Stimulated activated CD4-positive, alpha-beta T cell treated with anti-CD3 and anti-CD28 coated beads, Interleukin-1b, Interleukin-23, amount 100 ng/mL, for 1 hour (primary cell): Measurements from ENCODE around the gene MTM1.

ENCODE experiments used
- DNase-seq, 2 donors: peaks; one replicate each; pipeline ENCODE4 v3.0.0-alpha.2; 2020; ENCODE audit warnings: low read depth in 2 of 2

The MTM1 gene

GRCh38 chrX:150602743-150603142 is 34.3 kb downstream of the MTM1 start:
- no peak for DNase-seq

DNA sequence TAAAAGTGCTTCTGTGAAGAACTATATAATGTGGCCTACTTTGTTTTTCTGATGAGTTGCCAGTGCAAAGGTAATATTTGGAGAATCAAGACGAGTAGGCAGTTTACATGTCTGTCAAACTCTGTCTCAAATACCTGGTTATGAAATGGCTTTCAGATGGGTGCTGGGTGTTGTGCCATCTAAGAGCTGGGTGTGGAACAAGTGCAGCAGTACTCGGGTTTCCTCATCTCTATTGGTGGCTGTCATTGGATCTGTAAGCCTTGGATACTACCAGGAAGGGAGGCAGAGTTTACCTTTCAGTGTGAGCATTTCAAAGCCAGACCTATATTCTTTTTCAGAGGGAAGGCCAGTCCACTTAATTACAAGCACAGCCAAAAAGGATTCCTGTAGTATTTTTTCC is 37.2 kb downstream of the MTM1 start:
- DNase-seq, result no peak

GRCh38 chrX:150607201-150607600 is 38.8 kb downstream of the MTM1 start:
- DNase-seq, result no peak

GRCh38 chrX:150610043-150610442 is 41.6 kb downstream of the MTM1 start:
- DNase-seq, result no peak

GRCh38 chrX:150610446-150610845 is 42.0 kb downstream of the MTM1 start:
- DNase-seq, result no peak

DNA sequence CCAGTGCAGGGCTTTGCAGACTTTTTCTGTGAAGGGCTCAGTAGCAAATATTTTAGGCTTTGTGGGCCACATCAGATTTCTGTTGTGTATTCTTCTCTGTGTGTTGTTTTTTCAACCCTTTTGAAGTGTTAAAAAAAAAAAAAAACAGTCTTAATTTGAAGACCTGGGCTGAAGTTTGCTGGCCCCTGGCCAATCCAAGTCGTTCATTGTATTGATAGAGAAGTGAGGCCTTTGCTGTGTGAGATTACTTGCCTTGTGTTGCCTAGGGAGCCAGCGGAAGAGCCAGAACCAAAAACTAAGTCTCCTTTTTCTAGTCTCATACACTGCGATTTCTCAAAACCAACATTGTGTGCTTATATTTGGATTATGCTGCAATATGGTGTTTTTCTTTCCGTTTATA is 46.9 kb downstream of the MTM1 start:
- no peak for DNase-seq

GRCh38 chrX:150616179-150616862 is 47.9 kb downstream of the MTM1 start:
- no peak for DNase-seq

DNA sequence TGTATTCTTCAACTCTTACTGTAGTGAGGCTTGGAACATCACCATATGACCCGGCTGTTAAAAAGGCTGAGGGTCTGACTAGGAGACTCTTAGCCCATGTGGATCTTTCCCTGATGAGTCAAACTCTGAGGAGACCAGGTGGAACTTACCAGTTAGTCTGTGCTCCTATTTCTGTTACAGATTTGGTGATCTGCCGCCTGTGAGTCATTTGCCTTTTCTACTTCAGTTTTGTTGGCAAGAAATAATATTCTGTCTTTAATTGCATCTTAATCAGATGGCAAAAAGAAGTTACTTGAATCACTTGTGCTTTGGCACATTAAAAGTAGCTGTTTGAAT is 48.4 kb downstream of the MTM1 start:
- no peak for DNase-seq

- DNase-seq, result no peak
Observed at GRCh38 chrX:150621652-150622051, 53.2 kb downstream of the MTM1 start.

DNA sequence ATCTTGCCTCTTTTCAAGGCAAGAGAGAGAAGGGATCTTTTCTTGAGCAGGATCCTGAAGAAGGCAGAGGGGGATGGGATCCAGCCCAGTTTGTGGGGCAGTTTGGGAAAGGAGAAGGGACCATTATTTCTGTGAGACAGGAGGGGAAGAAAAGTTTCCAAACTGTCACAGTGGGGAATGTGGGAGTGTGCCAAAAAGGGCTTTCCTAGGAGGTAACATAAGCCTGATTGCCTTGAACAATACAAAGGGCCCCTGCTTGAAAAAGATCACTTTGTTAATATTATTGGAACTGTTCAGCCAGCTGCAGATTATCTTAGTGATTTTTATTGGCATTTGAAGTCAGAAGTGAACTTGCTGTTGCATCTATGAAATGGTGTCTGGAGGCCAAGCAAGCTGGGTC is 55.2 kb downstream of the MTM1 start:
- no peak for DNase-seq

DNA sequence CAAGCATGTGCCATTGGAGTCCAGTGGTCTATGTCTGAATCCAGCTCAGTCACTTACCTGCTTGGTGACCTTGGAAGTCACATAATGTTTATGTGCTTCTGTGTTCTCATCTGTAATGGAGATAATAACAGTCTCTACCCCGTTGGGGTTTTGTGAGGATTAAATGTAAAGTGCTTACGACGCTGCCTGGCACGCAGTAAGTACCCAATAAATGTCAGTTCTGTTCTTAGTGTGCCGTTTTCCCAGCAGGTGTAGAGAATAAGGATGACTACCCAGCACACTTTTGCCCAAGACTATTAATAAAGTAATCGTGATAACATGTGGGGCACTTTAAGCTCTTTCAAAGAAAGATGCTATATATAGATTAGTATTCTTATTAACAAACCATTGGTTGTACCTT is 56.7 kb downstream of the MTM1 start:
- no peak for DNase-seq

DNA sequence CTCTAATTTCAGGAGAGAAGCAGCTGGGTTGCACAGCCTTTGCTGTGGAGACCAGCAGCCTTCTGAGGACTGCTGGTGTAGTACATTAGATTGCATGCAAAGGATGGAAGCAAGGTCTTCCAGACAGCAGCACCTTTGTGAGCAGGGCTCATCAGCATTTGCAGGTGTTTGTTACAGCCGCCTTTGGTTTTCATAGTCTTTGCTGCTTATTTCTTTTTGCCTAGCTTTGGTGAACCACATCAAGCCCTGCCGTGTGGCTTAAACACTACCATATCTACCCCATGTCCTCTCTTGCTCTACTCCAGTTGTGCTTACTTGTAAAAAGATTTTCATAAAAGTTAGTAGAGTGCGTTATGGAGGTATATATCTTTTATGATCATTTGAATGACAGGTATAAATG is 57.5 kb downstream of the MTM1 start:
- no peak for DNase-seq

GRCh38 chrX:150627957-150628356 is 59.5 kb downstream of the MTM1 start:
- DNase-seq, result no peak

DNA sequence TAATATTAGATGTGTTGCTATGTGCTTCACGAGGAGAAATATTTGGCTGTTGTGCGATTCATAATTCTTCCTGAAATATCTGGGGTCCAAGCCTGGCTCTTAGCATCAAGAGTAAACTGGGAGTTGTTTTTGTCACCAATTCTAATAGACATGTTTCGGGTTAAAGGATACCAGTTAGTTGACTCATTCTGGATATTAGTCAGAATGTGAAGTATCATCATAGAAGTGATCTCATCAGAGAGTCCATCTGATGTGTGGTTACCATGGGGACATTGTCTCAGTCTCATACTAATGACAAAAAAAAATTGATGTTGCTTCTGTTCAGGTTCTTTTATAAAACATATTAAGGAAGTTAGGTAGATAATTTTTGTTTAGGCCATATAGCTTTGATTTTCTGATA is 67.5 kb downstream of the MTM1 start:
- no peak for DNase-seq

GRCh38 chrX:150642423-150642822 is 74.0 kb downstream of the MTM1 start:
- DNase-seq, result no peak

GRCh38 chrX:150643271-150643670 is 74.8 kb downstream of the MTM1 start:
- no peak for DNase-seq

GRCh38 chrX:150643958-150644357 is 75.5 kb downstream of the MTM1 start:
- no peak for DNase-seq

- DNase-seq, result no peak
Observed at GRCh38 chrX:150644422-150644821, 76.0 kb downstream of the MTM1 start.

DNA sequence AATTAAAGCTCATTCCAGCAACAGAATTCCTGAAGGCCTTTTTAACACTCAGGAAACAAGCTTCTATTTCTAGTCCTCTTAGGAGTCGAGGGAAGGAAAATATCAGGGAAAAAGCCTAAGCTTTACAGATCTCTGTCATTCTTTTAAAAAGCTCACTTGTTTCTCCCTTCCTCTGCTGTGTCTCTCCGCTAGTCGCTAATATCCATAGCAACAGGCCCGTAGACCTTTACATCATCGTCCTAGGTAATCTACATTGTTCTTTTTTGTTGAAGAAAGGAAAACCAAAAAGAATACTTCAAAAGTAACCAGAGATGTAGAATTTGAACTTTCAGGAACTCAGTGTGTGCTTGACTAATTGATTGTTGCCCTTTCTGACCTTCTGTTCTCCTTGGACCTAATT is 78.9 kb downstream of the MTM1 start:
- no peak for DNase-seq

DNA sequence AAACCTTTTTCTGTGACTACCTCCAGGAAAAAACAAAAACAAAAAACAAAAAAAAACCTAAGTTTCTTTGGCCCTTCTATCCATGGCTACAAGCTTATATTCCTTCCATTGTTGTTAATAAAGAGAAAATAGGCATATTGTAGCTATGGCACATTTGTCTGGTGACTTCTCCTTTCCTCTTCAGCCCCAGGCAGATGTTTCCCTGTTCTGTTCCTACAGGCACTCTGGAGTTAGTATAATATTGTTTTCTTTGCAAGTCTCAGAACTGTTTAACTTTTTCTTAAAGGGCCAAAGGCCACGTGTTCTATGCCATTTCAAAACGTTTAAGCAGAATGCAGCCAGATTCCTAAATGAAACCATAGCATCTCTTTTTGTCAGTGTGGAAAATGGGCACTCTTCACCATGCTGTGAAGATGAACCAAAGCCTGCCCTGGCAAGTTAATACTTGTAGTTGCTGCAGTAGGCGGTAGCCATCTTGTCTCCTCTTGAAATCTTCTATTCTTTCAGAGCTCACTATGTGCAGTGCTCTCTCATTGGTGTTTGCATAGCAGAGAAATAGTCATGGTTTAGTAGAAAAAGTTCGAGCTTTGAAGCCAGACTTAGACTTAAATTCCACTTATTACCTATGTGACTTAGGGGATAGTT is 80.0 kb downstream of the MTM1 start:
- no peak for DNase-seq

- DNase-seq, result no peak
Observed at GRCh38 chrX:150649096-150649870, 80.9 kb downstream of the MTM1 start.

DNA sequence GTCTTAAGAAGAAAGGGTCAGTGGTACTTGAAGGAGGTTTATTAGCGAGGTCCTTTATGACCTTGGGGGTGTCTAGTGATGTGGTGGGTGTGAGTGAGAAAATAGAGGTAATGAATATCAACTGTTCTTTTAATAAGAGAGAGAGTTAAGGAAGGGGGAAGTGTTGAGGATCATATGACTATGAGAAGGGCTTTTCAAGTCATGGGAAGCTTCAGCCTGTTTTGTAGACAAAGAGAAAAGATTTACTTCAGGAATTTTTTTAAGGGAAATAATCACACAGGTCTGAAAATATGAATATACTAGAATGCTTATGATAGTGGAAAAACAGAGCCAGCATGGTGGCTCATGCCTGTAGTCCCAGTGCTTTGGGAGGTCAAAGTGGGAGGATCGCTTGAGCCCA is 83.5 kb downstream of the MTM1 start:
- DNase-seq, result no peak

DNA sequence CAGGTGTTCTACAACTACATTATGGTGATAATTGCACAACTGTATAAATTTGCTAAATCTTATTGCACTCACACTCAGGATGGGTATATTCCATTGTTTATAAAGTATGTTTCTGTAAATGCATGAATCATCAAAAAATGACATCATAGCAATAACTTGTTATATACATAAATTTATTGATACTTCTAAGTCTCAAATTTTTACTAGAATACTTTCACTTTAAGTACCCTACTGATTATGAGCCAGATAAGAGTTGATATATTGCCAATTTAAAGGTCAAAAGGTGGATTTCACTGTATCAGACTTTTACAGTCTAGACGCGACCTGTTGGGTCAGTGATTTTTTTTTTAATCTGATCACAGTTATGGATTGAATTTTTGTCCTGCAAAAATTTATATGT is 87.4 kb downstream of the MTM1 start:
- no peak for DNase-seq
